ENCODE results near the gene LPGAT1. TPM values are rescaled to one million over a fixed set of nuclear protein-coding genes. Genes with fewer than 3 reads are reported as not detected.

LPGAT1 gene
- total RNA-seq, 1 donor from 2014 or later: 5.7 TPM

GRCh38 chr1:211736351-211736915, 94.1 kb downstream of the LPGAT1 start:
- no peaks in the 10 kb centered on the region for H3F3A ChIP-seq (ENCODE audit: low read depth)
- peaks cover 30% of the 10 kb centered on the region for H3K27me3 Mint-ChIP-seq (ENCODE audit: insufficient read depth, low read depth)
- no peak overlapping the region for H2AFZ ChIP-seq (replicated peaks)
- H3K4me3 Mint-ChIP-seq: no peak overlapping the region
- TF ChIP-seq EZH2phosphoT487 (IDR thresholded peaks at IDR 0.05) (no peak), EZH2 (IDR thresholded peaks at IDR 0.05) (no peak), CTCF (IDR thresholded peaks at IDR 0.05) (no peak)
- H3K9me3 ChIP-seq (ENCODE audit: low read depth): no peaks in the 10 kb centered on the region
- no peaks in the 10 kb centered on the region for H3K9me3 Mint-ChIP-seq
- H3K27me3 ChIP-seq: no peaks in the 10 kb centered on the region
- DNase-seq (ENCODE audit: low spot score): no peak
- no peak overlapping the region for H3K27ac Mint-ChIP-seq
- no peak overlapping the region for H3K9ac ChIP-seq
- no peak overlapping the region for H3K4me3 ChIP-seq
- H3K36me3 ChIP-seq: no peaks in the 10 kb centered on the region
- H3K4me1 Mint-ChIP-seq: peaks cover 38% of the 10 kb centered on the region
- H3K4me1 ChIP-seq: peaks cover 6% of the 10 kb centered on the region
- H4K20me1 ChIP-seq (ENCODE audit: low read depth): no peaks in the 10 kb centered on the region
- no peaks in the 10 kb centered on the region for H3K36me3 Mint-ChIP-seq
- H3K27ac ChIP-seq: no peak overlapping the region
- H3K4me2 ChIP-seq: no peak overlapping the region
- H3K79me2 ChIP-seq (ENCODE audit: low read depth): no peaks in the 10 kb centered on the region

GRCh38 chr1:211735208-211736170, 95.1 kb downstream of the LPGAT1 start:
- no peaks in the 10 kb centered on the region for H3K9me3 Mint-ChIP-seq
- Histone ChIP-seq H3K4me1 (peaks cover 6% of the 10 kb centered on the region), H3K4me3 (no peak overlapping the region), H3K4me2 (no peak overlapping the region), H3K9ac (no peak overlapping the region), H3K9me3 (ENCODE audit: low read depth) (no peaks in the 10 kb centered on the region), H3K27me3 (no peaks in the 10 kb centered on the region), H4K20me1 (ENCODE audit: low read depth) (no peaks in the 10 kb centered on the region), H3K36me3 (no peaks in the 10 kb centered on the region), H3F3A (ENCODE audit: low read depth) (no peaks in the 10 kb centered on the region), H3K79me2 (ENCODE audit: low read depth) (no peaks in the 10 kb centered on the region), H2AFZ (replicated peaks) (no peak overlapping the region), H3K27ac (no peak overlapping the region)
- no peak overlapping the region for H3K4me3 Mint-ChIP-seq
- DNase-seq (ENCODE audit: low spot score): no peak
- peak overlapping the region; percentile 72 for H3K27ac Mint-ChIP-seq
- peaks cover 38% of the 10 kb centered on the region for H3K4me1 Mint-ChIP-seq
- peaks cover 29% of the 10 kb centered on the region for H3K27me3 Mint-ChIP-seq (ENCODE audit: insufficient read depth, low read depth)
- TF ChIP-seq EZH2phosphoT487 (IDR thresholded peaks at IDR 0.05): no peak
- no peaks in the 10 kb centered on the region for H3K36me3 Mint-ChIP-seq

- no peak overlapping the region for H3K4me3 ChIP-seq
- no peaks in the 10 kb centered on the region for H3K9me3 Mint-ChIP-seq
- no peaks in the 10 kb centered on the region for H3K36me3 ChIP-seq
- no peak for TF ChIP-seq EZH2phosphoT487 (IDR thresholded peaks at IDR 0.05)
- no peak overlapping the region for H3K4me2 ChIP-seq
- no peak overlapping the region for H3K27ac Mint-ChIP-seq
- H3K27ac ChIP-seq: no peak overlapping the region
- H3K79me2 ChIP-seq (ENCODE audit: low read depth): no peaks in the 10 kb centered on the region
- H2AFZ ChIP-seq (replicated peaks): no peak overlapping the region
- H3K9ac ChIP-seq: no peak overlapping the region
- no peaks in the 10 kb centered on the region for H3K27me3 ChIP-seq
- no peaks in the 10 kb centered on the region for H4K20me1 ChIP-seq (ENCODE audit: low read depth)
- peaks cover 6% of the 10 kb centered on the region for H3K4me1 ChIP-seq
- no peaks in the 10 kb centered on the region for H3K9me3 ChIP-seq (ENCODE audit: low read depth)
- no peak overlapping the region for H3K4me3 Mint-ChIP-seq
- H3K36me3 Mint-ChIP-seq: no peaks in the 10 kb centered on the region
- no peaks in the 10 kb centered on the region for H3F3A ChIP-seq (ENCODE audit: low read depth)
- peaks cover 34% of the 10 kb centered on the region for H3K27me3 Mint-ChIP-seq (ENCODE audit: insufficient read depth, low read depth)
- DNase-seq (ENCODE audit: low spot score): no peak
- H3K4me1 Mint-ChIP-seq: peaks cover 38% of the 10 kb centered on the region
Measured at GRCh38 chr1:211734791-211735190, 95.8 kb downstream of the LPGAT1 start.

- H3F3A ChIP-seq (ENCODE audit: low read depth): no peaks in the 10 kb centered on the region
- no peak overlapping the region for H3K27ac Mint-ChIP-seq
- no peak overlapping the region for H3K4me3 Mint-ChIP-seq
- no peak for DNase-seq (ENCODE audit: low spot score)
- H3K9me3 ChIP-seq (ENCODE audit: low read depth): no peaks in the 10 kb centered on the region
- H3K9ac ChIP-seq: no peak overlapping the region
- H3K36me3 Mint-ChIP-seq: no peaks in the 10 kb centered on the region
- H3K4me2 ChIP-seq: no peak overlapping the region
- H2AFZ ChIP-seq (replicated peaks): no peak overlapping the region
- no peaks in the 10 kb centered on the region for H3K27me3 ChIP-seq
- peaks cover 6% of the 10 kb centered on the region for H3K4me1 ChIP-seq
- no peak overlapping the region for H3K4me3 ChIP-seq
- no peak overlapping the region for H3K27ac ChIP-seq
- H3K4me1 Mint-ChIP-seq: peaks cover 38% of the 10 kb centered on the region
- H3K27me3 Mint-ChIP-seq (ENCODE audit: insufficient read depth, low read depth): peaks cover 32% of the 10 kb centered on the region
- no peaks in the 10 kb centered on the region for H3K79me2 ChIP-seq (ENCODE audit: low read depth)
- no peaks in the 10 kb centered on the region for H3K9me3 Mint-ChIP-seq
- no peaks in the 10 kb centered on the region for H3K36me3 ChIP-seq
- TF ChIP-seq EZH2phosphoT487 (IDR thresholded peaks at IDR 0.05) (no peak), EZH2 (IDR thresholded peaks at IDR 0.05) (no peak), CTCF (IDR thresholded peaks at IDR 0.05) (no peak)
- no peaks in the 10 kb centered on the region for H4K20me1 ChIP-seq (ENCODE audit: low read depth)
Measured at GRCh38 chr1:211734359-211734758, 96.2 kb downstream of the LPGAT1 start.
